ENCODE measurements around the gene THAP6. TPM values are rescaled to one million over a fixed set of nuclear protein-coding genes. Genes with fewer than 3 reads are reported as not detected.

THAP6 gene
- total RNA-seq, 1 experiment from 2014 or later: 11.7 TPM

DNA sequence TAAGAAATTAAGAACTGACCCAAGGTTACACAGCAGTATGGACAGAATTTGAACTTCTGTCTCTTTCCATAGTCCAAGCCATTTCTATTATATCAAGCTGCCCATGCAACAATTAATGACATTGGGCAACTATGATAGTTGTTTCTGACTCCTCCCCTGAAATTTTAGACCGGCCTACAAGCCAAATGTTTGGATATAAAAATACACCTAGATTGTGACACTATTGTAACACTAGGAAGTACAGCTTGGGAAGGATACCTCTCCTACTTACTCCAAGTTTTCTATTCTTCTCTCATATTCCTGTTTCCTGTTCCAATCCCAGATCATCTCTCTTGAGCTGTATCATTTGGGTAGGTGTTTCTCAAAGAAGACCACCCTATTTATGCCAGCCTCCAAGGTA is 43.5 kb upstream of the THAP6 start:
- H4K91ac ChIP-seq (ENCODE audit: insufficient read length, low read depth, low read length): no peak overlapping the region
- no peaks in the 10 kb centered on the region for H3K9me3 Mint-ChIP-seq
- no peak overlapping the region for H3K4me3 Mint-ChIP-seq
- no peak overlapping the region for H4K5ac ChIP-seq (ENCODE audit: insufficient read length, low read depth, low read length)
- H3K4me2 ChIP-seq (ENCODE audit: insufficient read depth, insufficient read length, low read length): no peak overlapping the region
- no peak overlapping the region for H3K27ac ChIP-seq (ENCODE audit: insufficient read length, low read depth, low read length)
- no peak overlapping the region for H3K56ac ChIP-seq (ENCODE audit: insufficient read length, low read depth, low read length)
- H2BK20ac ChIP-seq (ENCODE audit: low read depth, low read length, poor library complexity, severe bottlenecking): no peak overlapping the region
- no peaks in the 10 kb centered on the region for H3K27me3 ChIP-seq (ENCODE audit: insufficient read depth, low read length)
- H3K79me1 ChIP-seq (ENCODE audit: insufficient read depth, low read depth, low read length, poor library complexity, severe bottlenecking): no peaks in the 10 kb centered on the region
- H2AK5ac ChIP-seq (ENCODE audit: insufficient read length, low read length): no peak overlapping the region
- H3T11ph ChIP-seq (ENCODE audit: low read length): no peak overlapping the region
- no peak overlapping the region for H3K23ac ChIP-seq (ENCODE audit: insufficient read length, low read depth, low read length)
- H3K36me3 Mint-ChIP-seq (ENCODE audit: insufficient read depth in 1 of 3, low read depth in 3 of 3): no peaks in the 10 kb centered on the region
- H3K14ac ChIP-seq (ENCODE audit: insufficient read depth, low read length): no peak overlapping the region
- no peak overlapping the region for H2BK15ac ChIP-seq (ENCODE audit: low read depth, low read length)
- H2AFZ ChIP-seq (ENCODE audit: low read length): no peak overlapping the region
- no peak overlapping the region for H3K4ac ChIP-seq (ENCODE audit: low read depth, low read length)
- H4K20me1 ChIP-seq (ENCODE audit: control insufficient read depth, insufficient read depth, insufficient read length): no peaks in the 10 kb centered on the region
- no peak for DNase-seq
- H4K8ac ChIP-seq (replicated peaks; ENCODE audit: insufficient read length, low read depth, low read length): no peak overlapping the region
- no peak overlapping the region for H2BK120ac ChIP-seq (ENCODE audit: low read depth, low read length, poor library complexity, severe bottlenecking)
- H3K27ac Mint-ChIP-seq: no peak overlapping the region
- H3K27me3 Mint-ChIP-seq (ENCODE audit: low read depth): no peaks in the 10 kb centered on the region
- H3K4me1 Mint-ChIP-seq: no peaks in the 10 kb centered on the region
- WGBS (ENCODE audit: extremely low coverage, insufficient read length, low lambda C conversion rate): no CpG with 5 or more reads among the region's 1 CpG
- H3K4me1 ChIP-seq (ENCODE audit: insufficient read depth, low read length): no peaks in the 10 kb centered on the region
- H3K9me3 ChIP-seq (ENCODE audit: control insufficient read depth, low read depth, low read length): no peaks in the 10 kb centered on the region
- no peak overlapping the region for H2BK5ac ChIP-seq (ENCODE audit: insufficient read length, low read length)
- no peaks in the 10 kb centered on the region for H3K79me2 ChIP-seq (ENCODE audit: insufficient read depth, low read length)
- no peak overlapping the region for H2BK12ac ChIP-seq (ENCODE audit: insufficient read length, low read depth, low read length)
- H3K9ac ChIP-seq (ENCODE audit: extremely low read depth, insufficient read length, low read length): no peak overlapping the region
- H3K23me2 ChIP-seq (ENCODE audit: insufficient read length, low read depth, low read length, poor library complexity, severe bottlenecking): no peaks in the 10 kb centered on the region
- no peak overlapping the region for H3K18ac ChIP-seq (ENCODE audit: insufficient read length, low read depth, low read length)
- TF ChIP-seq, protein P1, sequence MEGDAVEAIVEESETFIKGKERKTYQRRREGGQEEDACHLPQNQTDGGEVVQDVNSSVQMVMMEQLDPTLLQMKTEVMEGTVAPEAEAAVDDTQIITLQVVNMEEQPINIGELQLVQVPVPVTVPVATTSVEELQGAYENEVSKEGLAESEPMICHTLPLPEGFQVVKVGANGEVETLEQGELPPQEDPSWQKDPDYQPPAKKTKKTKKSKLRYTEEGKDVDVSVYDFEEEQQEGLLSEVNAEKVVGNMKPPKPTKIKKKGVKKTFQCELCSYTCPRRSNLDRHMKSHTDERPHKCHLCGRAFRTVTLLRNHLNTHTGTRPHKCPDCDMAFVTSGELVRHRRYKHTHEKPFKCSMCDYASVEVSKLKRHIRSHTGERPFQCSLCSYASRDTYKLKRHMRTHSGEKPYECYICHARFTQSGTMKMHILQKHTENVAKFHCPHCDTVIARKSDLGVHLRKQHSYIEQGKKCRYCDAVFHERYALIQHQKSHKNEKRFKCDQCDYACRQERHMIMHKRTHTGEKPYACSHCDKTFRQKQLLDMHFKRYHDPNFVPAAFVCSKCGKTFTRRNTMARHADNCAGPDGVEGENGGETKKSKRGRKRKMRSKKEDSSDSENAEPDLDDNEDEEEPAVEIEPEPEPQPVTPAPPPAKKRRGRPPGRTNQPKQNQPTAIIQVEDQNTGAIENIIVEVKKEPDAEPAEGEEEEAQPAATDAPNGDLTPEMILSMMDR (conservative IDR thresholded peaks at IDR 0.05): no peak
